SK-N-SH treated with all-trans-retinoic acid at 6 μM for 48 hours (cell line): ENCODE measurements around the gene PHYHIPL.

Experiments used
- BACH2 ChIP-seq: fragments of 250-450 bp; sonication (Bioruptor Pico); IDR thresholded peaks from 2 replicates; pipeline ENCODE4 v1.9.0; 2021; ENCODE audit warnings: mild to moderate bottlenecking, borderline replicate concordance
- CREB5 ChIP-seq: fragments of 250-450 bp; sonication (Bioruptor Pico); IDR thresholded peaks from 2 replicates; pipeline ENCODE4 v1.5.1; 2020; ENCODE audit warnings: low read depth, mild to moderate bottlenecking, moderate library complexity
- CSRNP3 ChIP-seq: fragments of 250-450 bp; sonication (Bioruptor Pico); IDR thresholded peaks from 2 replicates; pipeline ENCODE4 v1.5.1; 2021; ENCODE audit warnings: mild to moderate bottlenecking, moderate library complexity
- ISL1 ChIP-seq: fragments of 250-450 bp; sonication (Bioruptor Pico); IDR thresholded peaks from 2 replicates; pipeline ENCODE4 v2.1.2; 2022; ENCODE audit warnings: mild to moderate bottlenecking, moderate library complexity
- OSR1 ChIP-seq: fragments of 250-450 bp; sonication (Bioruptor Pico); IDR thresholded peaks from 2 replicates; pipeline ENCODE4 v1.8.0; 2022; ENCODE audit warnings: moderate library complexity, mild to moderate bottlenecking, inconsistent platforms
- PATZ1 ChIP-seq: fragments of 250-450 bp; sonication (Bioruptor Pico); IDR thresholded peaks from 2 replicates; pipeline ENCODE4 v1.8.0; 2020; ENCODE audit warnings: mild to moderate bottlenecking, moderate library complexity, borderline replicate concordance
- POU6F1 ChIP-seq: fragments of 250-450 bp; sonication (Bioruptor Pico); IDR thresholded peaks from 2 replicates; pipeline ENCODE4 v1.8.0; 2021; ENCODE audit warnings: low read depth, mild to moderate bottlenecking, moderate library complexity, borderline replicate concordance
- SNAI2 ChIP-seq: fragments of 250-450 bp; sonication (Bioruptor Pico); IDR thresholded peaks from 2 replicates; pipeline ENCODE4 v1.5.0; 2020; ENCODE audit warnings: mild to moderate bottlenecking, moderate library complexity
- TCF4 ChIP-seq: fragments of 250-450 bp; sonication (Bioruptor Pico); IDR thresholded peaks from 2 replicates; pipeline ENCODE4 v1.8.0; 2021; ENCODE audit warnings: mild to moderate bottlenecking, moderate library complexity, borderline replicate concordance
- TSHZ2 ChIP-seq: fragments of 250-450 bp; sonication (Bioruptor Pico); IDR thresholded peaks from 2 replicates; pipeline ENCODE4 v1.5.0; 2020; ENCODE audit warnings: mild to moderate bottlenecking, moderate library complexity
- ZFP30 ChIP-seq: fragments of 450-650 bp; formaldehyde crosslinking; IDR thresholded peaks from 2 replicates; pipeline ENCODE4 v1.5.0; 2022; ENCODE audit warnings: mild to moderate bottlenecking, moderate library complexity
- ZNF565 ChIP-seq: fragments of 450-650 bp; formaldehyde crosslinking; conservative IDR thresholded peaks from 2 replicates; pipeline ENCODE4 v1.5.0; 2020; ENCODE audit warnings: low read depth, mild to moderate bottlenecking, moderate library complexity
- ZNF8 ChIP-seq: fragments of 450-650 bp; formaldehyde crosslinking; IDR thresholded peaks from 2 replicates; pipeline ENCODE4 v1.5.0; 2020; ENCODE audit warnings: mild to moderate bottlenecking, moderate library complexity

GRCh38 chr10:59258890-59259289 is 82.4 kb downstream of the PHYHIPL start:
- TF ChIP-seq POU6F1 (CRISPR knock-in tag) (no peak), TCF4 (CRISPR knock-in tag) (no peak), PATZ1 (no peak), ZNF8 (no peak), CSRNP3 (CRISPR knock-in tag) (no peak), ISL1 (CRISPR knock-in tag) (no peak), ZNF565 (CRISPR knock-in tag) (no peak), CREB5 (no peak), BACH2 (CRISPR knock-in tag) (no peak), SNAI2 (no peak), OSR1 (CRISPR knock-in tag) (no peak), TSHZ2 (no peak), ZFP30 (CRISPR knock-in tag) (no peak)
